ENCODE data around the gene ERI3. TPM values are rescaled to one million over a fixed set of nuclear protein-coding genes. Genes with fewer than 3 reads are reported as not detected.

Gene ERI3
- total RNA-seq, 4 donors from 2014 or later = 27.0 to 35.1 (median 31.8) TPM

DNA sequence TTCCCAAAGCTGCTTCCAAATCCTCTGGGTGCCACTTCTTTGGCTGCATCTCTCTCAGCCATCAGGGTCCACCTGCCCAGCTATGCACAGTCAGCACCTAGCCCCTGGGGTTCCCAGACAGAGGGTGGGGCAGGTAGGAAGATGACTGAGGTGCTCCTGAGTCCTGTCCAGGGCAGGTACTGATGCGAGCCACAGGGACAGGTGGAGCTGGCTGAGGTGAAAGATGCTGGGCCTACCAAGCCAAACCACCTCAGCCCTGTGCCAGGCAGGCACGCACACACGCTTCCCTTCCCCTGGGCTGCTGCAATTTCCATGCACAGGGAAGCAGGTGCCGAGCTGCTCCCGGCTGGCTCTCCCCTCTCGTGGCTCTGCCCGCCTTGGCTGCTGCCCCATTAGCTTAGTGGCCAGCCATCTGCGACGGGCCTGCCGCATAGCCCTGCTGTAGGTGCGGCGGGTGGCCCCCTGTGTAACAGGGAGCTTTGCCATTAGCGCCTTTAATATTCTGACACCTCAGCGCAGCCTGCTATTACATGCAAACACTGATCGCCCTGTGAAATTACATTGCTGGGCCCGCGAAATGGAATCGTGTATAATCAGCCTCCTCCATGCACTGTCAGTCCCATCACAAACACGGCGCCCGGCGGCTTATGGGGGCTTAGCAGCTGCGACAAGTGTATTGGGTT is 102.9 kb downstream of the ERI3 start:
- 84 to 93% methylated on average over 6 to 8 of the region's 23 CpGs for WGBS, 2 donors
- H3K9me3 ChIP-seq = no peaks in the 10 kb centered on the region
- DNase-seq = no peak
- TF ChIP-seq POLR2A (IDR thresholded peaks at IDR 0.05) = no peak
- TF ChIP-seq, protein P1, sequence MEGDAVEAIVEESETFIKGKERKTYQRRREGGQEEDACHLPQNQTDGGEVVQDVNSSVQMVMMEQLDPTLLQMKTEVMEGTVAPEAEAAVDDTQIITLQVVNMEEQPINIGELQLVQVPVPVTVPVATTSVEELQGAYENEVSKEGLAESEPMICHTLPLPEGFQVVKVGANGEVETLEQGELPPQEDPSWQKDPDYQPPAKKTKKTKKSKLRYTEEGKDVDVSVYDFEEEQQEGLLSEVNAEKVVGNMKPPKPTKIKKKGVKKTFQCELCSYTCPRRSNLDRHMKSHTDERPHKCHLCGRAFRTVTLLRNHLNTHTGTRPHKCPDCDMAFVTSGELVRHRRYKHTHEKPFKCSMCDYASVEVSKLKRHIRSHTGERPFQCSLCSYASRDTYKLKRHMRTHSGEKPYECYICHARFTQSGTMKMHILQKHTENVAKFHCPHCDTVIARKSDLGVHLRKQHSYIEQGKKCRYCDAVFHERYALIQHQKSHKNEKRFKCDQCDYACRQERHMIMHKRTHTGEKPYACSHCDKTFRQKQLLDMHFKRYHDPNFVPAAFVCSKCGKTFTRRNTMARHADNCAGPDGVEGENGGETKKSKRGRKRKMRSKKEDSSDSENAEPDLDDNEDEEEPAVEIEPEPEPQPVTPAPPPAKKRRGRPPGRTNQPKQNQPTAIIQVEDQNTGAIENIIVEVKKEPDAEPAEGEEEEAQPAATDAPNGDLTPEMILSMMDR (IDR thresholded peaks at IDR 0.05) = no peak
- H3K27ac ChIP-seq = no peak overlapping the region
- H3K4me1 ChIP-seq = no peaks in the 10 kb centered on the region
- peaks cover 0 to 32% (median 0%) of the 10 kb centered on the region in 3 donors for H3K36me3 ChIP-seq
- intact Hi-C loops (cut with DNase I) = no loop called here
- no peak overlapping the region for H3K4me3 ChIP-seq
- no peaks in the 10 kb centered on the region for H3K27me3 ChIP-seq

DNA sequence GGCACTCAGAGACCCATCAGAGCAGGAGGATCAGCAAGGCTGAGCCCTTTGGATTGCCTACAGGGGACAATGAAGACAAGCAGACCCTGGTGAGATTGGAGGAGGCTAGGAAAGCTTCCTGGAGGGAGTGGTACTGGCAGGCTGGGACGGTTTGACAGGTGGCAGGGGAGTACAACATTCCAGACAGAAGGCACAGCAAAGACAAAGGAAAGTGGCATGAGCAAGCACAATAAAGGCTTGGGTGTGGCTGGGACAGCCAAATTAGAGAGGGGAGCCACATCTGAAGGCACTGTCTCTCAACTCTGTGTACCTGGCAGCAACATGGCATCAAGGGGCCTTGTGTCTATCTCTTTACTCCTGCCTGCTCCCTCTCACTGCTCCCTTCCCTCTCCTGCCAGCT is 103.6 kb downstream of the ERI3 start:
- intact Hi-C loops (cut with DNase I) = no loop called here
- no peak for TF ChIP-seq POLR2A (IDR thresholded peaks at IDR 0.05)
- TF ChIP-seq, protein P1 (IDR thresholded peaks at IDR 0.05) = no peak
- Histone ChIP-seq H3K36me3 (peaks cover 0 to 33% (median 0%) of the 10 kb centered on the region in 3 donors), H3K4me1 (no peaks in the 10 kb centered on the region), H3K4me3 (no peak overlapping the region), H3K9me3 (no peaks in the 10 kb centered on the region), H3K27ac (no peak overlapping the region), H3K27me3 (no peaks in the 10 kb centered on the region)
- WGBS, 2 donors = 40 to 67% methylated on average over 1 of the region's 1 CpG
- no peak for DNase-seq

DNA sequence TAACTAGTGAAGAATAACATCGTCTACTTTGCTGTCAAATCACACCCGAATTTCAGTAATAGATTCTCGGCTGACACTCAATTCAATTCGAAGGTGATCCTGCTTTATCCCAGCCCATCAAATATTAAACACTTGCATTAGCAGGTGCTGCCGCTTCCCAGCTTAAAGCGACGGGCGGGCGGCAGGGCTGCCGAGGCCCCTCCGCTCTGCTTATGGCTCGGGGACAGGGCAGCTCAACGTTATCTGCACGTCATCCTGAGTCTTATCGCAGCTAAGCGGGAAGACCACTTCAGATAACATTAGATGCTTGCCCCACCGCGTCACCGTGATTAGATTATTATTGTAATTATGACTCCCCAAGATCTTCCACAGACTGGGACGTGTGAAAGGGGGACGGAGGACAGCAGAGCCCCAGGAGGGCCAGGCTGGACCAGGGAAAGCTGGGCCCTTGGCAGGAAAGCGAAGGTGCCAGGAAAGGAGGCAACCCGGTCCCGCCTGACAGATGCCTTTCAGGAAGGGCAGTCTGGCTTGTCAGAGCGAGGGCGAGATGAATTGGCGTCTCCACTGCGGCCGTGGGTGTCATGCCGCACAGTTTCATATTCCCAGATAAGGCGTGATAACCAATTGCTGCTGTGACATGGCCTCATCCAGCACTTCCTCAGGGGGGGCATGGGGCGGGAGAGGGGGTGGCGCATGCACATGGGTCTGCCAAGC is 104.8 kb downstream of the ERI3 start:
- Histone ChIP-seq H3K4me1 (no peaks in the 10 kb centered on the region), H3K27me3 (no peaks in the 10 kb centered on the region), H3K4me3 (no peak overlapping the region), H3K9me3 (no peaks in the 10 kb centered on the region), H3K27ac (no peak overlapping the region), H3K36me3 (peaks cover 0 to 30% (median 0%) of the 10 kb centered on the region in 3 donors)
- intact Hi-C loops (cut with DNase I) = no loop called here
- no peak for DNase-seq
- WGBS, 2 donors = 75 to 92% methylated on average over 16 to 27 of the region's 33 CpGs
- TF ChIP-seq, protein P1 (IDR thresholded peaks at IDR 0.05) = no peak
- no peak for TF ChIP-seq POLR2A (IDR thresholded peaks at IDR 0.05)

DNA sequence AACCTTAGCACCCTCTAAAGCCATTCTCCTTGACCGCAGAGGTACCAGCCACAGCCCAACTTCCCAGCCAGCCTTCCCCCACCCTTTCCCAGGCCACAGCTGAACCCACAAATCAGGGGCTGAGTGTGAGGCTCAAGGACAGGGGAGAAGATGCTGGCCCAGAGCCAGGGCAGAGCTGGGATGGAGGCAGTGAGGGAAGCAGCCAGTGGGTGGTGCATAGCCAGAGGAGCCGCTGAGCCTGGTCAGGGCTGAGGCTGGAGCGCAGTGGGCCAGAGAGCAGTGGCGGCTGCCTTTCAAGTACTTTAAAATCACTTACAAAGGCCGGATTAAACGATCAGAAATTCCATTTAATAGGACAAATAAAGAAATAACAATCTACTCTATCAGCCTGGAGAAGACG is 105.5 kb downstream of the ERI3 start:
- no peaks in the 10 kb centered on the region for H3K4me1 ChIP-seq
- no peak overlapping the region for H3K4me3 ChIP-seq
- peaks cover 0 to 32% (median 0%) of the 10 kb centered on the region in 3 donors for H3K36me3 ChIP-seq
- no peak for DNase-seq
- 83 to 86% methylated on average over 6 of the region's 7 CpGs for WGBS, 2 donors
- H3K27ac ChIP-seq = no peak overlapping the region
- no peak for TF ChIP-seq POLR2A (IDR thresholded peaks at IDR 0.05)
- TF ChIP-seq, protein P1 (IDR thresholded peaks at IDR 0.05) = no peak
- intact Hi-C loops (cut with DNase I) = no loop called here
- H3K9me3 ChIP-seq = no peaks in the 10 kb centered on the region
- H3K27me3 ChIP-seq = no peaks in the 10 kb centered on the region

DNA sequence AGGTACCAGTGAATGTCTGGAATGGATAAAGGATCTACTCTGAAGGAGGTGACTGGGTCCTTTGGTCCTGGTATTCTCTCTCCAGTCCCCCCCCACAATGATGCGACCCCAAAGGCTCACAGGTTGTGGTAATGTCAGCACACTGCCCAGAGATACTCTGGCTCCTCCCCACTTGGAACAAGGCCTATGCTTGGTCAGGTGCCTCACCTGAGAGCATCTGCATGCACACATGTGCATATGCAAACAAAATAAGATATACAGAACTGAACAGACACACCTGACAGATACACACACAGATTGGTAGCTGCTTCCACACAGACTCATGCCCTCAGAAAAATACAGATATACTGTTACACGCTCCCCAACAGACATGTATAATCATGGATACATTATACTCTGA is 108.3 kb downstream of the ERI3 start:
- H3K36me3 ChIP-seq = peaks cover 0 to 53% (median 8%) of the 10 kb centered on the region in 3 donors
- no peak overlapping the region for H3K4me3 ChIP-seq
- WGBS, 2 donors = 67 to 100% methylated on average over 1 to 2 of the region's 2 CpGs
- H3K4me1 ChIP-seq = no peaks in the 10 kb centered on the region
- TF ChIP-seq, protein P1 (IDR thresholded peaks at IDR 0.05) = no peak
- no peak for TF ChIP-seq POLR2A (IDR thresholded peaks at IDR 0.05)
- no peak overlapping the region for H3K27ac ChIP-seq
- intact Hi-C loops (cut with DNase I) = no loop called here
- no peaks in the 10 kb centered on the region for H3K9me3 ChIP-seq
- H3K27me3 ChIP-seq = no peaks in the 10 kb centered on the region
- no peak for DNase-seq
